IMR-90 (cell line): ENCODE data around the gene RPS28. TPM values are rescaled to one million over a fixed set of nuclear protein-coding genes. Genes with fewer than 3 reads are reported as not detected.

ENCODE experiments used
- ATAC-seq: fragments of 200-7000 bp; cut with Tn5 transposase; 2 replicates; pipeline ENCODE4 v1.9.1; 2020; ENCODE audit warnings: low read depth, mild to moderate bottlenecking, moderate library complexity
- BruUV-seq: library from RNA; stranded (reverse); fragments of 400-500 nt; replicated peaks from 2 replicates; lab custom pipeline; 2021; lab: Mats Ljungman, UMichigan
- CTCF ChIA-PET: fragments of 300-600 bp; formaldehyde crosslinking; extraction: SDS; loops from one replicate; lab custom pipeline; 2021; ENCODE audit warnings: antibody characterized with exemption; lab: Yijun Ruan, JAX
- POLR2A ChIA-PET: fragments of 300-600 bp; sonication (Branson Sonifier 250); formaldehyde crosslinking; loops from one replicate; lab custom pipeline; 2022; ENCODE audit warnings: antibody characterized with exemption; ENCODE audit not compliant: unreplicated experiment; lab: Charles Lee
- DNase-seq: peaks from one replicate; pipeline ENCODE4 v3.0.0; 2013
- H2AFZ ChIP-seq: replicated peaks from 2 replicates; pipeline ENCODE3; 2013; ENCODE audit warnings: low read length, mild to moderate bottlenecking; ENCODE audit not compliant: poor library complexity
- H2AK5ac ChIP-seq: 2 replicates; pipeline ENCODE4 v1.6.1; 2013; ENCODE audit warnings: low read depth, low read length, inconsistent platforms
- H2AK9ac ChIP-seq: replicated peaks from 2 replicates; pipeline ENCODE3; 2013; ENCODE audit warnings: mild to moderate bottlenecking, low read depth, low read length, moderate library complexity; ENCODE audit not compliant: poor library complexity
- H2BK120ac ChIP-seq: 2 replicates; pipeline ENCODE4 v1.6.1; 2013; ENCODE audit warnings: low read depth, low read length, inconsistent platforms
- H2BK15ac ChIP-seq: 3 replicates; pipeline ENCODE4 v1.6.1; 2013; ENCODE audit warnings: low read depth, low read length, inconsistent platforms
- H2BK20ac ChIP-seq: 2 replicates; pipeline ENCODE4 v1.6.1; 2013; ENCODE audit warnings: low read depth, mild to moderate bottlenecking, inconsistent platforms, low read length, moderate library complexity
- H2BK5ac ChIP-seq: 2 replicates; pipeline ENCODE4 v1.6.1; 2013; ENCODE audit warnings: mild to moderate bottlenecking, low read depth, low read length, inconsistent platforms; ENCODE audit not compliant: poor library complexity, severe bottlenecking
- H3K14ac ChIP-seq: replicated peaks from 2 replicates; pipeline ENCODE4 v1.6.1; 2013; ENCODE audit warnings: low read depth, low read length, inconsistent platforms
- H3K18ac ChIP-seq: 2 replicates; pipeline ENCODE4 v1.6.1; 2013; ENCODE audit warnings: low read depth, low read length, control low read depth
- H3K23ac ChIP-seq: 2 replicates; pipeline ENCODE4 v1.6.1; 2013; ENCODE audit warnings: low read depth, low read length, inconsistent platforms
- H3K27ac ChIP-seq: 2 replicates; pipeline ENCODE4 v1.5.1; 2013; ENCODE audit warnings: mild to moderate bottlenecking, control low read depth, low read length; ENCODE audit not compliant: insufficient read depth
- H3K27me3 ChIP-seq: 2 replicates; pipeline ENCODE4 v1.6.1; 2013; ENCODE audit warnings: low read length; ENCODE audit not compliant: control insufficient read depth, insufficient read depth
- H3K36me3 ChIP-seq: 2 replicates; pipeline ENCODE4 v1.6.1; 2013; ENCODE audit warnings: low read length, mixed read lengths; ENCODE audit not compliant: control insufficient read depth, insufficient read depth
- H3K4ac ChIP-seq: 2 replicates; pipeline ENCODE4 v1.6.1; 2013; ENCODE audit warnings: low read depth, low read length, inconsistent platforms
- H3K4me1 ChIP-seq: 2 replicates; pipeline ENCODE4 v1.6.1; 2013; ENCODE audit warnings: low read length, mixed read lengths; ENCODE audit not compliant: control insufficient read depth, insufficient read depth
- H3K4me2 ChIP-seq: 2 replicates; pipeline ENCODE4 v1.6.1; 2013; ENCODE audit warnings: low read depth, mild to moderate bottlenecking, control low read depth, low read length, moderate library complexity
- H3K4me3 ChIP-seq: 2 replicates; pipeline ENCODE4 v1.5.1; 2013; ENCODE audit warnings: low read depth, mild to moderate bottlenecking, control low read depth, low read length, moderate library complexity; ENCODE audit not compliant: insufficient read depth
- H3K56ac ChIP-seq: 2 replicates; pipeline ENCODE4 v1.6.1; 2013; ENCODE audit warnings: low read length, inconsistent platforms; ENCODE audit not compliant: insufficient read depth; ENCODE audit errors: extremely low read depth
- H3K79me1 ChIP-seq, 2 experiments: 2 replicates each; pipeline ENCODE4 v1.6.1; 2013; ENCODE audit warnings: low read length in 2 of 2, inconsistent platforms in 1 of 2, low read depth in 1 of 2
- H3K9ac ChIP-seq: 2 replicates; pipeline ENCODE4 v1.6.1; 2013; ENCODE audit warnings: low read depth, low read length, control low read depth
- H3K9me1 ChIP-seq: 2 replicates; pipeline ENCODE4 v1.6.1; 2013; ENCODE audit warnings: low read length, inconsistent platforms; ENCODE audit not compliant: insufficient read depth
- H3K9me3 ChIP-seq: 2 replicates; pipeline ENCODE4 v1.6.1; 2013; ENCODE audit warnings: low read length; ENCODE audit not compliant: control insufficient read depth, insufficient read depth
- H4K20me1 ChIP-seq: 2 replicates; pipeline ENCODE4 v1.6.1; 2013; ENCODE audit warnings: low read length, inconsistent platforms; ENCODE audit not compliant: insufficient read depth
- H4K5ac ChIP-seq: 2 replicates; pipeline ENCODE4 v1.6.1; 2013; ENCODE audit warnings: mild to moderate bottlenecking, low read depth, low read length, control low read depth
- H4K8ac ChIP-seq, 2 experiments: 2 replicates each; pipeline ENCODE4 v1.6.1; 2013; ENCODE audit warnings: low read depth in 2 of 2, low read length in 2 of 2, control low read depth in 1 of 2, inconsistent platforms in 1 of 2
- H4K91ac ChIP-seq: 2 replicates; pipeline ENCODE4 v1.6.1; 2013; ENCODE audit warnings: low read depth, low read length, inconsistent platforms; ENCODE audit not compliant: insufficient read depth
- BHLHE40 ChIP-seq: fragments of 150-350 bp; IDR thresholded peaks from 2 replicates; pipeline ENCODE4 v1.6.1; 2016; ENCODE audit warnings: mild to moderate bottlenecking, low read depth, low read length
- CHD1 ChIP-seq: IDR thresholded peaks from 2 replicates; pipeline ENCODE4 v1.6.1; 2012; ENCODE audit warnings: low read depth, low read length, improper control_type of control experiment
- FOS ChIP-seq: fragments of 150-350 bp; IDR thresholded peaks from 2 replicates; pipeline ENCODE4 v1.6.1; 2016; ENCODE audit warnings: low read depth, low read length
- MAFK ChIP-seq: IDR thresholded peaks from 2 replicates; pipeline ENCODE4 v1.6.1; 2012; ENCODE audit warnings: low read depth, low read length, improper control_type of control experiment
- MAZ ChIP-seq: IDR thresholded peaks from 2 replicates; pipeline ENCODE4 v1.6.1; 2012; ENCODE audit warnings: low read depth, mild to moderate bottlenecking, low read length, improper control_type of control experiment, moderate library complexity, borderline replicate concordance
- MXI1 ChIP-seq: IDR thresholded peaks from 2 replicates; pipeline ENCODE4 v1.6.1; 2012; ENCODE audit warnings: low read depth, mild to moderate bottlenecking, low read length, moderate library complexity, borderline replicate concordance
- NFE2L2 ChIP-seq: fragments of 150-350 bp; IDR thresholded peaks from 2 replicates; pipeline ENCODE4 v1.6.1; 2016; ENCODE audit warnings: low read depth, mild to moderate bottlenecking, low read length
- POLR2A ChIP-seq: IDR thresholded peaks from 2 replicates; pipeline ENCODE4 v1.6.1; 2012; ENCODE audit warnings: mild to moderate bottlenecking, low read depth, low read length
- RCOR1 ChIP-seq: IDR thresholded peaks from 2 replicates; pipeline ENCODE4 v1.6.1; 2012; ENCODE audit warnings: mild to moderate bottlenecking, low read length, improper control_type of control experiment; ENCODE audit not compliant: insufficient replicate concordance
- RFX5 ChIP-seq: IDR thresholded peaks from 2 replicates; pipeline ENCODE4 v1.8.0; 2012; ENCODE audit warnings: low read depth, mild to moderate bottlenecking, low read length, moderate library complexity
- SMC3 ChIP-seq: fragments of 150-350 bp; IDR thresholded peaks from 2 replicates; pipeline ENCODE4 v1.6.1; 2016; ENCODE audit warnings: low read depth, mild to moderate bottlenecking, antibody characterized with exemption, low read length, moderate library complexity
- WGBS, 2 experiments: methylation state at CpG; one replicate each; pipeline versions ENCODE4 v1.1.5 to v1.1.7; 2013; ENCODE audit warnings: missing lambda C conversion rate in 2 of 2; ENCODE audit not compliant: insufficient read length in 1 of 2; ENCODE audit errors: extremely low coverage in 2 of 2; 5-methylcytosine and 5-hydroxymethylcytosine counted together
- dilution Hi-C: fragments of 300-500 bp; cut with HindIII; formaldehyde crosslinking; loops from one replicate; pipeline ENCODE4 v1.14.3; 2018; ENCODE audit warnings: low sequenced_read_pairs; ENCODE audit not compliant: unreplicated experiment
- in situ Hi-C: fragments of 300-500 bp; cut with MboI; formaldehyde crosslinking; loops from 3 replicates; pipeline ENCODE4 v1.14.3; 2019; ENCODE audit warnings: low sequenced_read_pairs, inconsistent platforms, mixed read lengths
- intact Hi-C: fragments of 100-400 bp; cut with micrococcal nuclease; formaldehyde crosslinking; loops from 2 replicates; pipeline ENCODE4 v1.10.0; 2022
- polyA plus RNA-seq, 3 experiments: library from polyadenylated mRNA; depleted of rRNA; stranded (reverse); fragments of >200 nt; gene quantifications; 2 replicates each; pipeline ENCODE4 v1.2.3, GENCODE V29; 2012; ENCODE audit warnings: low replicate concordance in 1 of 3
- total RNA-seq: library from RNA; depleted of rRNA; stranded (reverse); fragments of >200 nt; gene quantifications from 2 replicates; pipeline ENCODE4 v1.2.3, GENCODE V29; 2012
- TF ChIP-seq, protein P1 (sequence below): fragments of 150-350 bp; IDR thresholded peaks from 2 replicates; pipeline ENCODE4 v1.6.1; 2017; ENCODE audit warnings: mild to moderate bottlenecking, antibody characterized with exemption, low read length, low read depth
- TF ChIP-seq, protein P2 (sequence below): fragments of 150-350 bp; IDR thresholded peaks from 2 replicates; pipeline ENCODE4 v1.6.1; 2016; ENCODE audit warnings: low read depth, mild to moderate bottlenecking, low read length, moderate library complexity, borderline replicate concordance
- TF ChIP-seq, protein P3 (sequence below): conservative IDR thresholded peaks from 2 replicates; pipeline ENCODE4 v1.5.1; 2012; ENCODE audit warnings: mild to moderate bottlenecking, low read depth, low read length, improper control_type of control experiment

RPS28 gene
- total and polyA plus RNA-seq, 2 of the 4 experiments (the other 2 are of a cell fraction): 143 to 643 TPM

DNA sequence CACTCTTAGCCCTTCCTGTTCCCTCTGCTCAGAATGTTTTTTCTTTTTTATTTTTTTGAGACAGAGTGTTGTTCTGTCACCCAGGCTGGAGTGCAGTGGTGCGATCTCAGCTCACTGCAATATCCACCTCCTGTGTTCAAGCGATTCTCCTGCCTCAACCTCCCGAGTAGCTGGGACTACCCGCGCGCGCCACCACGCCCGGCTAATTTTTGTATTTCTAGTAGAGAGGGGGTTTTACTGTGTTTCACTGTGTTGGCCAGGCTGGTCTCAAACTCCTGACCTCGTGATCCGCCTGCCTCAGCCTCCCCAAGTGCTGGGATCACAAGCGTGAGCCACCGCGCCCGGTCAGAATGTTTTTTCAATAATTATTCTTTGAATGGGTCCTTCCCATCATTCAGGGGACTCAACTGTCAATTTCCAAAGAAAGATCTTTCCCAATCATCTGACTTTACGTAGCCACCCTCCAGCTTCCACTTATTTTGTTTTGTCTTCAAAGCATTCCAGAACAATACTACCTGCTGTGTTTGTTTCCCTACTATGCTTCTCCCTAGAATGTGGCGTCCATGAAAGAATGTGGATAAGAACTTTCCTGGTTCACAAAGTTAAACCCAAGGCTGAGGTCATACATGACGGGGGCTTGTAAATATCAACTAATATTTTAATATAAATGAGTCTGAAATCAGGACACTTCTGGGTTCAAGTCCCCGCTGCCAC, 1.3 kb upstream of the RPS28 start:
- POLR2A ChIA-PET: no interaction called here
- no peak for TF ChIP-seq NFE2L2
- TF ChIP-seq, protein P1, sequence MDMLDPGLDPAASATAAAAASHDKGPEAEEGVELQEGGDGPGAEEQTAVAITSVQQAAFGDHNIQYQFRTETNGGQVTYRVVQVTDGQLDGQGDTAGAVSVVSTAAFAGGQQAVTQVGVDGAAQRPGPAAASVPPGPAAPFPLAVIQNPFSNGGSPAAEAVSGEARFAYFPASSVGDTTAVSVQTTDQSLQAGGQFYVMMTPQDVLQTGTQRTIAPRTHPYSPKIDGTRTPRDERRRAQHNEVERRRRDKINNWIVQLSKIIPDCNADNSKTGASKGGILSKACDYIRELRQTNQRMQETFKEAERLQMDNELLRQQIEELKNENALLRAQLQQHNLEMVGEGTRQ: no peak
- TF ChIP-seq MXI1: no peak
- no peak for TF ChIP-seq FOS
- TF ChIP-seq POLR2A: no peak
- TF ChIP-seq MAFK: no peak
- TF ChIP-seq RCOR1: no peak
- no peak for TF ChIP-seq BHLHE40
- no peak for TF ChIP-seq RFX5
- TF ChIP-seq, protein P2, sequence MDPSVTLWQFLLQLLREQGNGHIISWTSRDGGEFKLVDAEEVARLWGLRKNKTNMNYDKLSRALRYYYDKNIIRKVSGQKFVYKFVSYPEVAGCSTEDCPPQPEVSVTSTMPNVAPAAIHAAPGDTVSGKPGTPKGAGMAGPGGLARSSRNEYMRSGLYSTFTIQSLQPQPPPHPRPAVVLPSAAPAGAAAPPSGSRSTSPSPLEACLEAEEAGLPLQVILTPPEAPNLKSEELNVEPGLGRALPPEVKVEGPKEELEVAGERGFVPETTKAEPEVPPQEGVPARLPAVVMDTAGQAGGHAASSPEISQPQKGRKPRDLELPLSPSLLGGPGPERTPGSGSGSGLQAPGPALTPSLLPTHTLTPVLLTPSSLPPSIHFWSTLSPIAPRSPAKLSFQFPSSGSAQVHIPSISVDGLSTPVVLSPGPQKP: no peak
- no peak for TF ChIP-seq SMC3
- TF ChIP-seq, protein P3, sequence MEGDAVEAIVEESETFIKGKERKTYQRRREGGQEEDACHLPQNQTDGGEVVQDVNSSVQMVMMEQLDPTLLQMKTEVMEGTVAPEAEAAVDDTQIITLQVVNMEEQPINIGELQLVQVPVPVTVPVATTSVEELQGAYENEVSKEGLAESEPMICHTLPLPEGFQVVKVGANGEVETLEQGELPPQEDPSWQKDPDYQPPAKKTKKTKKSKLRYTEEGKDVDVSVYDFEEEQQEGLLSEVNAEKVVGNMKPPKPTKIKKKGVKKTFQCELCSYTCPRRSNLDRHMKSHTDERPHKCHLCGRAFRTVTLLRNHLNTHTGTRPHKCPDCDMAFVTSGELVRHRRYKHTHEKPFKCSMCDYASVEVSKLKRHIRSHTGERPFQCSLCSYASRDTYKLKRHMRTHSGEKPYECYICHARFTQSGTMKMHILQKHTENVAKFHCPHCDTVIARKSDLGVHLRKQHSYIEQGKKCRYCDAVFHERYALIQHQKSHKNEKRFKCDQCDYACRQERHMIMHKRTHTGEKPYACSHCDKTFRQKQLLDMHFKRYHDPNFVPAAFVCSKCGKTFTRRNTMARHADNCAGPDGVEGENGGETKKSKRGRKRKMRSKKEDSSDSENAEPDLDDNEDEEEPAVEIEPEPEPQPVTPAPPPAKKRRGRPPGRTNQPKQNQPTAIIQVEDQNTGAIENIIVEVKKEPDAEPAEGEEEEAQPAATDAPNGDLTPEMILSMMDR: no peak
- TF ChIP-seq CHD1: no peak
- no peak for TF ChIP-seq MAZ

More for the DNA sequence above, 1.3 kb upstream of the RPS28 start:
- H4K8ac ChIP-seq: peak overlapping the region; percentile 81 to 94; a peak in 3 of 4 replicates
- H3K9me1 ChIP-seq: peaks cover 8% of the 10 kb centered on the region; the same call in 1 of the 2 replicates
- peak overlapping the region; percentile 82; the same call in 1 of the 2 replicates for H3K4me3 ChIP-seq
- intact Hi-C loops (no loop called here), dilution Hi-C loops (no loop called here), in situ Hi-C loops (loop anchor here (5.0 kb wide), 1 partner anchor 257 kb away; the partner anchor contains the start of gene MYO1F)
- H3K79me1 ChIP-seq: peaks cover 29 to 57% of the 10 kb centered on the region in 2 experiments
- peak overlapping the region; percentile 98 for H3K4me2 ChIP-seq
- peak overlapping the region; percentile 38; the same call in 1 of the 2 replicates for H3K23ac ChIP-seq
- ATAC-seq (no peak), DNase-seq (no peak)
- H2AK5ac ChIP-seq: peak overlapping the region; percentile 38; the same call in 1 of the 2 replicates
- H2BK120ac ChIP-seq: no peak overlapping the region
- peak overlapping the region; percentile 90 for H3K9ac ChIP-seq
- no TSS peak for BruUV-seq
- peaks cover 9% of the 10 kb centered on the region for H3K4me1 ChIP-seq
- no peak overlapping the region for H2BK20ac ChIP-seq
- peak overlapping the region; percentile 94 for H2AK9ac ChIP-seq
- H4K91ac ChIP-seq: no peak overlapping the region
- no peak overlapping the region for H4K5ac ChIP-seq
- H3K4ac ChIP-seq: no peak overlapping the region
- no peak overlapping the region for H2BK15ac ChIP-seq
- peak overlapping the region; percentile 86; the same call in 1 of the 2 replicates for H3K14ac ChIP-seq
- H3K36me3 ChIP-seq: peaks cover 21% of the 10 kb centered on the region
- H2AFZ ChIP-seq: no peak overlapping the region
- H3K27ac ChIP-seq: peak overlapping the region; percentile 86
- H2BK5ac ChIP-seq: no peak overlapping the region
- H4K20me1 ChIP-seq: peaks cover 31% of the 10 kb centered on the region
- 60% methylated on average over 1 of the region's 19 CpGs; no CpG with 5 or more reads in 1 of the 2 experiments for WGBS, 2 experiments
- CTCF ChIA-PET: no interaction called here
- H3K56ac ChIP-seq: peak overlapping the region; percentile 57; the same call in 1 of the 2 replicates
- no peaks in the 10 kb centered on the region for H3K27me3 ChIP-seq
- no peaks in the 10 kb centered on the region for H3K9me3 ChIP-seq
- H3K18ac ChIP-seq: no peak overlapping the region
